GM23338 (cell line): ENCODE measurements around the gene MTR. TPM values are rescaled to one million over a fixed set of nuclear protein-coding genes. Genes with fewer than 3 reads are reported as not detected.

Experiments used
- ATAC-seq: fragments of 200-7000 bp; cut with Tn5 transposase; 3 replicates; pipeline ENCODE4 v1.9.1; 2020
- DNase-seq: peaks from one replicate; pipeline ENCODE4 v3.0.0-alpha.2; 2015; ENCODE audit warnings: low spot score
- H2AFZ ChIP-seq: fragments of 200-600 bp; sonication (generic); 2 replicates; pipeline ENCODE4 v1.8.0; 2016; ENCODE audit warnings: antibody characterized with exemption, mild to moderate bottlenecking, moderate library complexity
- H3F3A ChIP-seq: fragments of 200-600 bp; sonication (generic); replicated peaks from 2 replicates; pipeline ENCODE4 v1.8.0; 2017; ENCODE audit warnings: antibody characterized with exemption, mixed run types, low read depth
- H3K27ac ChIP-seq: fragments of 200-600 bp; sonication (generic); 2 replicates; pipeline ENCODE4 v1.6.1; 2016; ENCODE audit warnings: low read depth
- H3K27me3 ChIP-seq: fragments of 200-600 bp; sonication (generic); 2 replicates; pipeline ENCODE4 v1.8.0; 2016; ENCODE audit warnings: mild to moderate bottlenecking, mixed run types, moderate library complexity; ENCODE audit not compliant: insufficient read depth
- H3K36me3 ChIP-seq: fragments of 200-600 bp; sonication (generic); 2 replicates; pipeline ENCODE4 v1.8.0; 2016; ENCODE audit warnings: mild to moderate bottlenecking; ENCODE audit not compliant: insufficient read depth
- H3K4me1 ChIP-seq: fragments of 200-600 bp; sonication (generic); 2 replicates; pipeline ENCODE4 v1.8.0; 2016; ENCODE audit warnings: mild to moderate bottlenecking, moderate library complexity; ENCODE audit not compliant: insufficient read depth
- H3K4me2 ChIP-seq: fragments of 200-600 bp; sonication (generic); 2 replicates; pipeline ENCODE4 v1.7.1; 2017; ENCODE audit warnings: mixed run types
- H3K4me3 ChIP-seq: fragments of 200-600 bp; sonication (generic); 2 replicates; pipeline ENCODE4 v1.6.1; 2016; ENCODE audit warnings: mixed run types
- H3K79me2 ChIP-seq: fragments of 200-600 bp; sonication (generic); replicated peaks from 2 replicates; pipeline ENCODE4 v1.8.0; 2017; ENCODE audit warnings: mild to moderate bottlenecking; ENCODE audit not compliant: insufficient read depth
- H3K9me2 ChIP-seq: fragments of 200-600 bp; sonication (generic); 2 replicates; pipeline ENCODE4 v1.8.0; 2017; ENCODE audit not compliant: insufficient read depth
- H4K20me1 ChIP-seq: fragments of 200-600 bp; sonication (generic); replicated peaks from 2 replicates; pipeline ENCODE4 v1.8.0; 2017; ENCODE audit warnings: mild to moderate bottlenecking; ENCODE audit not compliant: insufficient read depth
- H3K27ac Mint-ChIP-seq: 2 replicates; pipeline ENCODE4 v1.8.0; 2020; ENCODE audit warnings: inconsistent platforms, mild to moderate bottlenecking, moderate library complexity, mixed read lengths
- H3K27me3 Mint-ChIP-seq: 3 replicates; pipeline ENCODE4 v1.8.0; 2022; ENCODE audit warnings: low read depth, mild to moderate bottlenecking, moderate library complexity, mixed read lengths, inconsistent platforms; ENCODE audit not compliant: insufficient read depth, poor library complexity
- H3K36me3 Mint-ChIP-seq: 3 replicates; pipeline ENCODE4 v1.8.0; 2021; ENCODE audit warnings: low read depth, mild to moderate bottlenecking, inconsistent platforms, moderate library complexity, mixed read lengths
- H3K4me1 Mint-ChIP-seq: 3 replicates; pipeline ENCODE4 v1.8.0; 2020; ENCODE audit warnings: mild to moderate bottlenecking, inconsistent platforms, mixed read lengths
- H3K4me3 Mint-ChIP-seq: 3 replicates; pipeline ENCODE4 v1.8.0; 2021; ENCODE audit warnings: moderate library complexity, mild to moderate bottlenecking, inconsistent platforms, mixed read lengths
- H3K9me3 Mint-ChIP-seq: 3 replicates; pipeline ENCODE4 v1.8.0; 2020; ENCODE audit warnings: moderate library complexity, mild to moderate bottlenecking, inconsistent platforms, mixed read lengths
- CREB1 ChIP-seq: fragments of 250-450 bp; sonication (Bioruptor Pico); IDR thresholded peaks from 2 replicates; pipeline ENCODE4 v1.5.0; 2020; ENCODE audit warnings: low read depth, mild to moderate bottlenecking, moderate library complexity
- EZH2 ChIP-seq: fragments of 200-600 bp; sonication (generic); IDR thresholded peaks from one replicate; pipeline ENCODE4 v1.8.0; 2017; ENCODE audit warnings: antibody characterized with exemption, mild to moderate bottlenecking, low read depth; ENCODE audit not compliant: unreplicated experiment
- EZH2phosphoT487 ChIP-seq: fragments of 200-600 bp; sonication (generic); IDR thresholded peaks from one replicate; pipeline ENCODE4 v1.8.1; 2018; ENCODE audit warnings: antibody characterized with exemption; ENCODE audit not compliant: unreplicated experiment
- JUNB ChIP-seq: IDR thresholded peaks from one replicate; pipeline ENCODE4 v1.6.1; 2016; ENCODE audit warnings: antibody characterized with exemption; ENCODE audit not compliant: unreplicated experiment
- NANOG ChIP-seq: IDR thresholded peaks from 2 replicates; pipeline ENCODE4 v1.6.1; 2016; ENCODE audit warnings: antibody characterized with exemption, borderline replicate concordance
- POLR2AphosphoS5 ChIP-seq: IDR thresholded peaks from 2 replicates; pipeline ENCODE4 v1.6.1; 2016; ENCODE audit warnings: antibody characterized with exemption, low read depth
- STAT1 ChIP-seq: IDR thresholded peaks from one replicate; pipeline ENCODE4 v1.6.1; 2016; ENCODE audit warnings: antibody characterized with exemption; ENCODE audit not compliant: unreplicated experiment
- long read RNA-seq: library from polyadenylated mRNA; unstranded; transcript quantifications from one replicate; pipeline ENCODE4 v2.0.0, GENCODE V29; 2020; ENCODE audit not compliant: unreplicated experiment
- polyA plus RNA-seq: library from polyadenylated mRNA; unstranded; fragments of >200 nt; fragmentation: Nextera tagmentation; extraction: Ambion mirVana; gene quantifications from 2 replicates; pipeline ENCODE4 v1.2.1, GENCODE V29; 2016
- total RNA-seq: library from RNA; depleted of rRNA; stranded (reverse); fragments of >200 nt; shearing (Covaris generic); gene quantifications from 2 replicates; pipeline ENCODE4 v1.2.3, GENCODE V29; 2014; rRNA removed
- TF ChIP-seq, protein P1 (sequence below): IDR thresholded peaks from 2 replicates; pipeline ENCODE4 v1.6.1; 2016; ENCODE audit warnings: antibody characterized with exemption
- TF ChIP-seq, protein P2 (sequence below): fragments of 250-450 bp; sonication (Bioruptor Pico); IDR thresholded peaks from 2 replicates; pipeline ENCODE4 v1.5.0; 2020; ENCODE audit warnings: mild to moderate bottlenecking, moderate library complexity

The MTR gene
- total RNA-seq = 20.0 and 20.4 TPM in 2 replicates
- 6.3 and 6.4 TPM in 2 replicates for polyA plus RNA-seq
- long read RNA-seq, partial matches to known transcripts = 4 of 13 reads
- long read RNA-seq, other reads (novel, unspliced or antisense) = 9 of 13 reads

DNA sequence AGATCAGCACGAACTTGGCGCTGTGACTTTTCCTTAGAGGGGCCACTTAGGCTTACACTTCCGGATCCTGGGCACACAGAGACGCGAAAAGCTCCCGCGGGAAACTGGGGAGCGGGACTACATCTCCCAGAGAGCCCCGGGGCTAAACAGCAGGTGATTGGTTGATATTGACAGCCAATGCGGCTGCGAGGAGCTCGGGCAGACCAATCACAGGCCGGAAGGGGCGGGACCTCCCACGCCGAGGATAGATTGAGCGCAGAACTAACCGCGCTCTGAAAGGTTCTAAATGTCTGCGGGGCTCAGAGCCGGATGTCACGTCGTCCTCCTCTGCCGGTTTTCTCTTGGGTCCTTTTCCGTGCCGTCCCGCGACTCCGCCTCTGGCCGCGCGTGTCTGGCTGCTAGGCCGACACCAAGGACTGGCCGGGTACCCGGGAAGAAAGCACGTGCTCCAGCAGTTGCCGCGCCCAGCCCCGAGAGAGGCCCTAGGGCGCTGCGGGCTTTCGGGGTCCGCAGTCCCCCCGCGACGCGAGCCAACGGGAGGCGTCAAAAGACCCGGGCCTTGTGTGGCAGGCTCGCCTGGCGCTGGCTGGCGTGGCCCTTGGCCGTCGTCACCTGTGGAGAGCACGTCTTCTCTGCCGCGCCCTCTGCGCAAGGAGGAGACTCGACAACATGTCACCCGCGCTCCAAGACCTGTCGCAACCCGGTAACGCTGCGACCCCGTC lies at the start of gene MTR:
MTR (plus strand) TSS at position 258 of the 722 bp plus-strand sequence; CDS start at position 670, 412 bp downstream.
- Mint-ChIP-seq H3K4me3 (peak within 1 kb of the TSS; percentile 94), H3K4me1 (peaks cover 10% of the 10 kb centered on the region), H3K36me3 (no peaks in the 10 kb centered on the region; the same call in 2 of the 3 replicates), H3K27ac (peak within 1 kb of the TSS; percentile 90), H3K27me3 (peaks cover 8% of the 10 kb centered on the region), H3K9me3 (no peaks in the 10 kb centered on the region)
- H3K4me3 ChIP-seq = peak within 1 kb of the TSS; percentile 94
- peak within 1 kb of the TSS; percentile 95 for H3K4me2 ChIP-seq
- peaks cover 3% of the 10 kb centered on the region; the same call in 1 of the 2 replicates for H3K4me1 ChIP-seq
- no peak within 1 kb of the TSS for H3K27ac ChIP-seq
- no peaks in the 10 kb centered on the region for H3K27me3 ChIP-seq
- H3K9me2 ChIP-seq = no peaks in the 10 kb centered on the region
- peak within 1 kb of the TSS; percentile 98 for H2AFZ ChIP-seq
- H3K79me2 ChIP-seq = peaks cover 39% of the 10 kb centered on the region
- no peaks in the 10 kb centered on the region for H3F3A ChIP-seq
- no peaks in the 10 kb centered on the region for H3K36me3 ChIP-seq
- TF ChIP-seq EZH2phosphoT487 (no peak), CREB1 (0 out of 2 replicates have a peak, but pooled peaks have one; percentile 60), POLR2AphosphoS5 (peak; percentile 72)
- TF ChIP-seq, protein P1, sequence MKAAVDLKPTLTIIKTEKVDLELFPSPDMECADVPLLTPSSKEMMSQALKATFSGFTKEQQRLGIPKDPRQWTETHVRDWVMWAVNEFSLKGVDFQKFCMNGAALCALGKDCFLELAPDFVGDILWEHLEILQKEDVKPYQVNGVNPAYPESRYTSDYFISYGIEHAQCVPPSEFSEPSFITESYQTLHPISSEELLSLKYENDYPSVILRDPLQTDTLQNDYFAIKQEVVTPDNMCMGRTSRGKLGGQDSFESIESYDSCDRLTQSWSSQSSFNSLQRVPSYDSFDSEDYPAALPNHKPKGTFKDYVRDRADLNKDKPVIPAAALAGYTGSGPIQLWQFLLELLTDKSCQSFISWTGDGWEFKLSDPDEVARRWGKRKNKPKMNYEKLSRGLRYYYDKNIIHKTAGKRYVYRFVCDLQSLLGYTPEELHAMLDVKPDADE = peak; percentile 71
- peaks cover 10% of the 10 kb centered on the region for H4K20me1 ChIP-seq
- ATAC-seq (peak; percentile 98), DNase-seq (peak; percentile 98)

DNA sequence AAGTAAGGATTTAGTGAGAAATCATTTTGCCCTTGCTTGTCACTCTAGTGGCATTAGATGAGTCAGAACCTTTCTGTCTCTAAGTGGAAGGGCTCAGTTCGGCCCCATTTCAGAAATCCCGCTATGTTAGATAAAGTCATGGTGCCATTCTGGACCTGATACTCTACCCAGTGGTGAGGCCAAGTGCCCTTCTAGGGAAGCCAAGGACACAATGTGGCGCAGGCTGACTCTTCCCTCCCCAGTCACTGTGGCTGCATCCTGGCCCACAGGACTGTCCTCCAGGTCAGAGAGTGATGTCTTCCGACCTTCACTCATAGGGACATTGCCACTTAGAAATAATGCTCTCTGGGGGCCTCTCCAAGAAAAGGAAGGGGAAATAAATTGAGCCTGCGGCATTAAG lies 48.3 kb upstream of the MTR start:
- H3K36me3 Mint-ChIP-seq = no peaks in the 10 kb centered on the region
- Histone ChIP-seq H3K4me2 (no peak overlapping the region), H3K9me2 (no peaks in the 10 kb centered on the region), H4K20me1 (no peaks in the 10 kb centered on the region), H3K79me2 (no peaks in the 10 kb centered on the region), H3K27ac (no peak overlapping the region), H3F3A (no peaks in the 10 kb centered on the region), H3K36me3 (no peaks in the 10 kb centered on the region; the same call in 1 of the 2 replicates), H3K27me3 (no peaks in the 10 kb centered on the region), H2AFZ (no peak overlapping the region), H3K4me3 (no peak overlapping the region), H3K4me1 (no peaks in the 10 kb centered on the region)
- no peak for DNase-seq
- TF ChIP-seq POLR2AphosphoS5 (no peak), CREB1 (no peak), EZH2 (no peak), JUNB (no peak), EZH2phosphoT487 (no peak), STAT1 (no peak), NANOG (no peak)
- TF ChIP-seq, protein P1 = no peak
- TF ChIP-seq, protein P2, sequence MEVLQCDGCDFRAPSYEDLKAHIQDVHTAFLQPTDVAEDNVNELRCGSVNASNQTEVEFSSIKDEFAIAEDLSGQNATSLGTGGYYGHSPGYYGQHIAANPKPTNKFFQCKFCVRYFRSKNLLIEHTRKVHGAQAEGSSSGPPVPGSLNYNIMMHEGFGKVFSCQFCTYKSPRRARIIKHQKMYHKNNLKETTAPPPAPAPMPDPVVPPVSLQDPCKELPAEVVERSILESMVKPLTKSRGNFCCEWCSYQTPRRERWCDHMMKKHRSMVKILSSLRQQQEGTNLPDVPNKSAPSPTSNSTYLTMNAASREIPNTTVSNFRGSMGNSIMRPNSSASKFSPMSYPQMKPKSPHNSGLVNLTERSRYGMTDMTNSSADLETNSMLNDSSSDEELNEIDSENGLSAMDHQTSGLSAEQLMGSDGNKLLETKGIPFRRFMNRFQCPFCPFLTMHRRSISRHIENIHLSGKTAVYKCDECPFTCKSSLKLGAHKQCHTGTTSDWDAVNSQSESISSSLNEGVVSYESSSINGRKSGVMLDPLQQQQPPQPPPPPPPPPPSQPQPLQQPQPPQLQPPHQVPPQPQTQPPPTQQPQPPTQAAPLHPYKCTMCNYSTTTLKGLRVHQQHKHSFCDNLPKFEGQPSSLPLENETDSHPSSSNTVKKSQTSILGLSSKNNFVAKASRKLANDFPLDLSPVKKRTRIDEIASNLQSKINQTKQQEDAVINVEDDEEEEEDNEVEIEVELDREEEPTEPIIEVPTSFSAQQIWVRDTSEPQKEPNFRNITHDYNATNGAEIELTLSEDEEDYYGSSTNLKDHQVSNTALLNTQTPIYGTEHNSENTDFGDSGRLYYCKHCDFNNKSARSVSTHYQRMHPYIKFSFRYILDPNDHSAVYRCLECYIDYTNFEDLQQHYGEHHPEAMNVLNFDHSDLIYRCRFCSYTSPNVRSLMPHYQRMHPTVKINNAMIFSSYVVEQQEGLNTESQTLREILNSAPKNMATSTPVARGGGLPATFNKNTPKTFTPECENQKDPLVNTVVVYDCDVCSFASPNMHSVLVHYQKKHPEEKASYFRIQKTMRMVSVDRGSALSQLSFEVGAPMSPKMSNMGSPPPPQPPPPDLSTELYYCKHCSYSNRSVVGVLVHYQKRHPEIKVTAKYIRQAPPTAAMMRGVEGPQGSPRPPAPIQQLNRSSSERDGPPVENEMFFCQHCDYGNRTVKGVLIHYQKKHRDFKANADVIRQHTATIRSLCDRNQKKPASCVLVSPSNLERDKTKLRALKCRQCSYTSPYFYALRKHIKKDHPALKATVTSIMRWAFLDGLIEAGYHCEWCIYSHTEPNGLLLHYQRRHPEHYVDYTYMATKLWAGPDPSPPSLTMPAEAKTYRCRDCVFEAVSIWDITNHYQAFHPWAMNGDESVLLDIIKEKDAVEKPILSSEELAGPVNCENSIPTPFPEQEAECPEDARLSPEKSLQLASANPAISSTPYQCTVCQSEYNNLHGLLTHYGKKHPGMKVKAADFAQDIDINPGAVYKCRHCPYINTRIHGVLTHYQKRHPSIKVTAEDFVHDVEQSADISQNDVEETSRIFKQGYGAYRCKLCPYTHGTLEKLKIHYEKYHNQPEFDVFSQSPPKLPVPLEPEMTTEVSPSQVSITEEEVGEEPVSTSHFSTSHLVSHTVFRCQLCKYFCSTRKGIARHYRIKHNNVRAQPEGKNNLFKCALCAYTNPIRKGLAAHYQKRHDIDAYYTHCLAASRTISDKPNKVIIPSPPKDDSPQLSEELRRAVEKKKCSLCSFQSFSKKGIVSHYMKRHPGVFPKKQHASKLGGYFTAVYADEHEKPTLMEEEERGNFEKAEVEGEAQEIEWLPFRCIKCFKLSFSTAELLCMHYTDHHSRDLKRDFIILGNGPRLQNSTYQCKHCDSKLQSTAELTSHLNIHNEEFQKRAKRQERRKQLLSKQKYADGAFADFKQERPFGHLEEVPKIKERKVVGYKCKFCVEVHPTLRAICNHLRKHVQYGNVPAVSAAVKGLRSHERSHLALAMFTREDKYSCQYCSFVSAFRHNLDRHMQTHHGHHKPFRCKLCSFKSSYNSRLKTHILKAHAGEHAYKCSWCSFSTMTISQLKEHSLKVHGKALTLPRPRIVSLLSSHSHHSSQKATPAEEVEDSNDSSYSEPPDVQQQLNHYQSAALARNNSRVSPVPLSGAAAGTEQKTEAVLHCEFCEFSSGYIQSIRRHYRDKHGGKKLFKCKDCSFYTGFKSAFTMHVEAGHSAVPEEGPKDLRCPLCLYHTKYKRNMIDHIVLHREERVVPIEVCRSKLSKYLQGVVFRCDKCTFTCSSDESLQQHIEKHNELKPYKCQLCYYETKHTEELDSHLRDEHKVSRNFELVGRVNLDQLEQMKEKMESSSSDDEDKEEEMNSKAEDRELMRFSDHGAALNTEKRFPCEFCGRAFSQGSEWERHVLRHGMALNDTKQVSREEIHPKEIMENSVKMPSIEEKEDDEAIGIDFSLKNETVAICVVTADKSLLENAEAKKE = no peak
- H3K4me3 Mint-ChIP-seq = no peak overlapping the region
- H3K4me1 Mint-ChIP-seq = no peaks in the 10 kb centered on the region
- no peaks in the 10 kb centered on the region for H3K9me3 Mint-ChIP-seq
- no peak overlapping the region for H3K27ac Mint-ChIP-seq
- peaks cover 5% of the 10 kb centered on the region for H3K27me3 Mint-ChIP-seq
- no peak for ATAC-seq
